SKM-1 treated with dmso at 0.1 percent for 144 hours (cell line): Measurements from ENCODE around the gene IL1B.
A peak's percentile ranks its signal among the peaks of the same experiment; 100 is the strongest.

Experiments
- DNase-seq: peaks from one replicate; lab custom pipeline; 2025; ENCODE audit not compliant: unreplicated experiment; lab: John Stamatoyannopoulos, UW

IL1B gene

DNA sequence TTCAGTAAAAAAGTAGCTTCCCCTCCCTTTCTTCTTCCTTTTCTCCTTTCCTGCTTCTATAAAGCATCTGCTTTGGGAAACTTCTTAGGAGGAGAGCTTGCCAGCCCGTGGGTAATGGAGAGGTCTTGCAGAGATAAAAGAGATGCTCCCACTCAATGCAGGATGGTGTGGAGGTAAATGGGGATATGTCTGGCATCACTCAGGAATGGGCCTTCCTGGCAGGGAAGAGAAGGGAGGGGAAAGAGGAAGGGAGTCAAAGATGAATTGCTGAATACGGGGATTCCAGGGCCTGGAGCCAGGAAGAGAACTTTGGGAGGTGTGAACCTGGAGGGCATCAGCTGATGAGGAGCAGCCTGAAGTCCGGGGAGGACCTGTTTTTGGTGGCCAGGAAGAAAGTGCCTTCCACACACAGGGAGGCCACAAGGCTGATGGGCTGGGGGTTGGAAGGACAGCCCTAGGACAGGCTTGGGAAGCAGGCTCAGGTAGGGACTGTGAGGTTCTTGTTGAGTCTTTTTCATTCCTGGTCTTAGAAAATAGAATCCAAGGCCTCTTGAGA is 25.2 kb downstream of the IL1B start:
- no peak for DNase-seq

DNA sequence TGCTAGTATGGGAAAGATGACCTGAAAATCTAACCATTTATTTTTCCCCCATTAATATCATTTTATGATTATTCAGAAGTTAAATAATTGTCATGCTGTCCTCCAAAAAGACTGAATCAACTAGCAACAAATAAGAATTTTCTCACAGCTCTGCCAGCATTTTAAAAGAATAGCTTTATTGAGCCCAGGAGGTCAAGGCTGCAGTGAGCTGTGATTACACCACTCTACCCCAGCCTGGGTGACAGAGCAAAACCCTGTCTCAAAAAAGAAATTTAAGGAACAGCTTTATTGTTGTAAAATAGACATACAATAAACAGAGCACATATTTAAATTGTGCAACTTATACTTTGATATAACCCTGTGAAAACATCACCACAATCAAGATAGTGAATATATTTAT is 27.5 kb downstream of the IL1B start:
- DNase-seq = no peak

DNA sequence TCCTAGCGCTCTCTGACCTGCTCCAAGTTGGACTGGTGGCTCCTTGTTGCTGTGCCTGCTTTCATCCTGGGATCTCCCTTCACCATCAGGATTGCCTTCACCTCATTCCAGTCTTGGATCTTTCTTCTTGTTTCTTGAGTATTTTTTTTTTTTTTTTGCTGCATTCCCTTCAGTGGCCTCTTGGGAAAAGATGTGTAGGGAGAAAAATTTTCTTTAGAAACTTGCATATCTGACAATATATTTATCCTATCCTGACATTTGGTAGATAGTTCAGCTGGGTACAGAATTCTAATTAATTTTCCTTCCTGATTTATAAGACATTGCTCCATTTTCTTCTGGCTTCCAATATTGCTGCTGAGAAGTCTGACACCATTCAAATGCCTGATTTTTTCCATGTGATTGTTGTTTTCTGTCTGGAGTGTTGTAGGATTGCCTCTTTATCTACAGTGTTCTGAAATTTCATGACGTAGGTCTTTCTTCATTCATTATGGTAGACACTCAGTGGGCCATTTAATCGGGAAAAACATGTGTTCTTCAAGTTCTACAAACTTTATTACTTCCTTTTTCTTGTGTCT is 29.3 kb downstream of the IL1B start:
- DNase-seq = no peak

DNA sequence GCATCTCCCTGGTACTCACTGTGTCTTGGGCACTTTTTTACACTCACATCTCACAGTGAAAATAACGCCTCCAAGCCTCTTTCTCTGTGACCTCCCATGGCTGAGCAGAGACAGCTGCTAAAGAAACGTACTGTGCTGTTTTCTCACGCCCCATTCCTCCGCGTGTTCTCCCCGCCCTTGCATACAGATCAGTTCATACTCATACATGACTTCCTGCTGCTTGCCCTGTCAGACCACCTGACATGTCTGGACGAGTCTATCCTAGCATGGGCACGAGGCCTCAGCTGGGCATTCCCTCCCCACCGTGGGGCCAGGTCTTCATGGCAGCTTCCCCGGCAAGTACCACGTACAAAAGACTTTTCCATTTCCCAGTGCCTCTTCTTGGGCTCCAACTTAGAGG is 31.0 kb downstream of the IL1B start:
- no peak for DNase-seq

DNA sequence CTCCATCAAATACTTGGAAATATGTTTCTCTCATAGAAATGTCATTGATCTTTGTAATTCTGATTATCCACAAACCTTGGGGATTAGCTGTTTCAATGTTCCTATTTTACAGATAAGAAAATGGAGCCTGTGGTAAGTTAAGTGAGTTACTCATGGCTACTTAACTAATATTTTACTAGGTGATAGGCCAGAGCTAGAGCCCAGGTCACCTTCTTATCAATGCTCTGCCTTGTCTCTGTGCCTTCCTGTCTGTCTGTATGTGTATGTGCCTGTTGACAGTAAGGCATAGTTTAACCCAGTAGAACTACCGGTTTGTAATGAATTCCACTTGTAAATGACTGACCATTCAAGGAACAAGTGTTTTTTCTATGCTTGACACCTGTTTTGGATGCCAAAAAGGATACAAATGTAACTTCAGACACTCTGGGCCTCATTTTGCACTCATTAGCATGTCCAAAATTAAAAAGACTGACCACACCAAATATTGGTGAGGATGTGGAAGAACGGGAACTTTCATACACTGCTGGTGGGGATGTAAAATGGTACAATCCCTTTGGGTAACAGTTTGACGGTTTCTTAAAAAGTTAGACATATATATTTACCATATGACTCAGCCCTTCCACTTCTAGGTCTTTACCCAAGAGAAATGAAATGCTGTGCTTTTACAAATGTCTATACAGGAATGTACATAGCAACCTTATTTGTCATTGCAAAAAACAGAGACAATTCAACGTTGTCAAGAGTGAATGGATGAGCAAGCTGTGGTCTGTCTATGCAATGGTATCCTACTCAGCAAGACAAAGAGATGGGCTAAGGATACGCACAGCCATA is 32.7 kb downstream of the IL1B start:
- DNase-seq = no peak

DNA sequence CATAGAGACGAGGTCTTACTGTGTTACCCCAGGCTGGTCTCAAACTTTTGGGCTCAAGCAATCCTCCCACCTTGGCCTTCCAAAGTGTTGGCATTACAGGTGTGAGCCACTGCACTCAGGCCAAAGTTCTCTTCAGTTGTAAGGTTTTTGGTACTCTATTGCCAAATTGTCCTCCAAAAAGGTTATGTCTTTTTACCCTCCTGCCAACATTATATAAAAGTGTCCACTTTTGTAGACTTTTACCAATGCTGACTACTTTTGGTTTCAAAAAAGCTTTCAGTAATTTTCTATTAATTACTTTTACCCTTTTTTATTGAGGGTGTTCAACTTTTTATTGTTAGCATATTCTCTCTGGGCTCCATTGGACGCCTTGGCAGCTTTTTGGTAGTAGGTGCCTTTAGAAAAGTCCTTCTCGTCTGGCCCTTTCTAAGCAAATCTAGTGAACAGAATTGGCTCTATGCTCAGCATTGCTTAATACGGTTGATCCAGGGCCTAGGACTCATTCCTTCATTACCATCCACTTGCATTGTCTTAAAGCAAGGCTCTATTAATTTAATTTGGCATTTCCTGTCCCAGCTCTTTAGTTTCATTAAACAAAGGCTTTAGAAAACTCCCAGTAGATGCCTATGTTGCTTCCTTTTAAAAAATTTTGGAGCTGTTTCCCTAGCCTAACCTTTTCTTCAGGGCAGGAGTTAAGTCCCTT is 35.5 kb downstream of the IL1B start:
- DNase-seq = no peak

DNA sequence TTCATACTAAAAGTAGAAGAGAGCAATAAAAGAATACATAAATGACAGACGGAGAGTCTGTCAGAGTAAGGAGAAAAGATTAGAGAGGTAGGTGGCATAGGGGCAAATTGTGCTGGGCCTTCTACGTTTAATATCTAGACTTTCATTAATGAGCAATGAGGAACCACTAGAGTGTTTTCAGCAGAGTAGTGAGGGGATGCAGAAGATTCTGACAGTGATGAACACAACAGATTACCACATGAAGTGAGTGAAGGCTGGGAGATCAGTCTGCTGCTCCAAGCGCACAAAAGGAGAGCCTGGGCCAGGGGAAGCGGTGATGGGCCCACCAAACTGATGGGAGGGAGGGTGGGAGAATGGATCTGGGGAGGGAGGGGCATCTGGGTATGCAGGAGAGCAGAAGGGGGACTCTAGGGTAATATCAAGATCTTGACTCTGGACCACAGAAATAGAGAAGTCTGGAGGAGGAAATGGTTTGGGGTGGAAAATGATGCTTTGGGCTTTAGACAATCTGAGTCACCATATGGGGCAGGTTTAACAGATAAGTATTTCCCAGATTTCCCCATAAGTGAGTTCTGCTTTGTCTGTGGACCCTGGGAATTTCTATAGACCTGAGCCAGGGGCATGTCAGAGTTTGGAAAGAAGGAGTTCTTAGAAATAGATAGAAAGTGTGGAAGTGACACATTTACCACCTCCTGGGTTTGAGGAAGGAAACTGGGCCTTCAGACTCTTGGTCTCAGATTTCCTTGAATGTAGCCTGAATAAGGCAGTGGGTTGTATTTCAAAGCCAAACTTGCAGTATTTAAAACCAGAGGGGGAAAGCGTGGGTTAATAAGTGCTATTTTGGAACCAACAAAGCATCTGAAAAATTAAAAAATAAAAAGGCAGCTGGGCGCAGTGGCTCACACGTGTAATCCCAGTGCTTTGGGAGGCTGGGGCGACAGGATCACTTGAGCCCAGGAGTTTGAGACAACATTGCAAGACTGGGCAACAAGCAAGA is 37.3 kb downstream of the IL1B start:
- peak; percentile 73 for DNase-seq

DNA sequence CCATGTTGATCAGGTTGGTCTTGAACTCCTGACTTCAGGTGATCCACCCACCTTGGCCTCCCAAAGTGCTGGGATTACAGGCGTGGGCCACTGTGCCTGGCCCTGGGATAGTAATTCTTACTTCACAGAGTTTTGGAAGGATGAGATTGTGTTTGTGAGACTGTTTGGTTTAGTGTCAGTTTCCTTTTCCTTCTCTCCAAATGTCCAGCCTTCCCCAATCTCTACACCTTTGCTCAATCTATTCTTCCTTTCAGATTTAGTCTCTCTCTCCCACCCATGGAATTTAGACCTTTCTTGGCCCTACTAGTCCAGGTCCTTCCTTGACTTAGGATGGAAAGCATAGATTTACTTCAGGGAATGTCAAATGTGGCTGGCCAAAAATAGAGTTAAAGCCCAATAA is 40.1 kb downstream of the IL1B start:
- no peak for DNase-seq

DNA sequence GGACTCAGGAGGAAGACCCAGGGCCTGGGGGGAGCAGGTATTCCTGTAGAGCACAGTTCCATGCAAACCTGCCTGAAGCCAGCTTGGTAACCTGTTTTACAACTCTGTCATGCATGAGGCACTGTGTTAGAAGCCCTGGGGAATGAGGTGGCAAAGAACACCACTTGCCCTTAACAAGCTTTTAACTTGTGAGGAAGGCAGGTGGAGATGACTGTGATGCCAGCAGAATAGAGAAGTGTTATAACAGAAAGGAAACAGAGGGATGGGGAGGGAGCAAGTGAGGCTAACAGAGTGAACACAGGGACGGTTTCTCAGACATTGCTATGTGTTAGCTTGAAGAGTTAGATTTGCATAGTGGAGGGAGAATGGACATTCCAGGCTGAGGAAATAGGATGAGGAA is 40.8 kb downstream of the IL1B start:
- DNase-seq = peak; percentile 63

DNA sequence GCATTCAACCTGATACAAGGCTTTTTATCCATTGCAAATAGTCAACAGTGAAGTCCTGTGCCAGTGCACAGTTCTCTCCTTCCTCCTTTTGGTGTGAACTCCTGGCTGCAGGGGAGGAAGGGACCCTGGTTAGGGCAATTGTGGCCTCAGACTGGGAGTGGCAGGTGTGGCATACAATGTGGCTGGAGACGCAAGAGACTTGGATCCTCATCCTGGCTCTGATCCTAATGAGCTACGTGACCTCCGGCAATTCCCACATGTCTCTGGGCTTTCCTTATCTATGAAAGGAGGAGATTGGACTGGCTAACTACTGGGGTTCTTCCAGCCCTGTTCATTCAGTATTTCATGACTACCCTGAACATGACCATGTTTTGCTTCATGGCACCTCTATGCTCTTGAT is 41.7 kb downstream of the IL1B start:
- peak; percentile 22 for DNase-seq

DNA sequence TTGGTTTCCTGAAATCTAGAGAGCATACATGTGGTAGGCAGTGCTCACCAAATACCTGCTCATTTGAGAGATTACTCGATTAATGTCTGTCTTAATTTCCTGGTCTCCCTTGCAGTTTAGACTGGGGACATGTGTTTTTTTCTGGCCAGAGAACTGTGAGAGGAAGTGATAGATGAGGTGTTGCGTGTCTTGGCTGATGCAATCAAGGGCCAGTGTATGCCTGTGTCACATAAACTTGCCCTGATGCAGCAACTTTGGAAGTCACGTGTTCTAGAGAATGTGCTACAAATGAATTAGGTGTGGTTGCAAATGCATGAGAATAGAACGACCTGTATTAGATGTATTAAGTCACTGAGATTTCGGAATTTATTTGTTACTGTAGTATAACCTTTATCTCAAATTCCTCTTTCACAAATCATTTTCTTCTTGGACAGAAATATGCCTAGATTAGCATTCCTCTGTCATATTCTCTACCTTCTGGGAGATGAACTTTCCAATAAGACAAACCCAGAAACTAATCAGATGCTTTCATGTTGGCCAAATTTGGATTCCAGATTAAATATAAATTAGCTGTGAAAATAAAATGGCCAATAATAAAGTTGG is 42.3 kb downstream of the IL1B start:
- DNase-seq = peak; percentile 96

DNA sequence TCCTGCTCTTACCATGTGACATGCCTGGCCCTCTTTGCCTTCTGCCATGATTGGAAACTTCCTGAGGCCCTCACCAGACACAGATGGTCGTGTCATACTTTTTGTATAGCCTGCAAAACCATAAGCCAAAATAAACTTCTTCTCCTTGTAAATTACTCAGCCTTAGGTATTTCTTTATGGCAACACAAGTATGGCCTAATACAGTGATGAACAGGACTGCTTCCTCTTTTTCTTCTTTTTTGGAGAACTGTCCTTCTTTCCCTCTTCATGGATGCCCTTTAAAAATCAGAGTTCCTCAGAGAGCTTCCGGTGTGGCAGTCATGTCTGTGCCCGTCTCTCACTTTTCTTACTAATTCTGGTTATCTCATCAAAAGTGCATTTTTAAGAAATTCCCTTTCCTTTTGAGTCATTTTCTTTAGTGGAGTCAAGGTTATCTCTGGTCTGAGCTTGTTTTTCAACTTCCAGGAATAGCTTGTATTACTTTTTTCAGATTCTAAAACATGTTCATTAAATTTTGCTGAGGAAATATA is 43.1 kb downstream of the IL1B start:
- peak; percentile 91 for DNase-seq

DNA sequence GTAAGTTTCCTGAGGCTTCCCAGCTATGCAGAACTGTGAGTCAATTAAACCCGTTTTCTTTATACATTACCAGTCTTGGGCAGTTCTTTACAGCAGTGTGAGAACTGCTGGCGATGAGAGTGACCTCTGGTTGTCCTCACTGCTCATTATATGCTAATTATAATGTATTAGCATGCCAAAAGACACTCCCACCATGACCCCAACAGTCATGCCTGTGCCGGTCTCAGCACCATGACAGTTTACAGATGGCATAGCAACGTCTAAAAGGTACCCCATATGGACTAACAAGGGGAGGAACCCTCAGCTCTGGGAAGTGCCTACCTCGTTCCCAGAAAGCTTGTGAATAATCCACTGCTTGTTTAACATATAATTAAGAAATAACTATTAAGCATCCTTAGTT is 44.2 kb downstream of the IL1B start:
- no peak for DNase-seq

DNA sequence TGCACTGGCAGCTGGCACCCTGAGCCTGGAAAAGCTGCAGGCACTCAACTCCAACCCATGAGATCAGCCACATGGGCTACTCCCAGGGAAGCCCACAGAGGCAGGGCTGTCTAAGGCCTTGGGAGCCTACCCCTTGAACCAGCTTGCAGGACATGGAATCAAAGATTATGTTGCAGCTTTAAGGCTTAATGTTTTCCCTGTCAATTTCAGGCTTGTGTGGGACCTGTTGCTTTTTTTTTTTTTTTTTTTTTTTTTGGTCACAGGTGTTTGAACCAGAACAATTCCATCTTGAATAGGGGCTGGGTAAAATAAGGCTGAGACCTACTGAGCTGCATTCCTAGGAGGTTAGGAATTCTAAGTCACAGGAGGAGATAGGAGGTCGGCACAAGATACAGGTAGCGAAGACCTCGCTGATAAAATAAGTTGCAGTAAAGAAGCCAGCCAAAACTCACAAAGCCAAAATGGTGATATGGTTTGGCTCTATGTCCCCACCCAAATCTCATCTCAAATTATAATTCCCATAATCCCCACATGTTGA is 44.8 kb downstream of the IL1B start:
- no peak for DNase-seq

DNA sequence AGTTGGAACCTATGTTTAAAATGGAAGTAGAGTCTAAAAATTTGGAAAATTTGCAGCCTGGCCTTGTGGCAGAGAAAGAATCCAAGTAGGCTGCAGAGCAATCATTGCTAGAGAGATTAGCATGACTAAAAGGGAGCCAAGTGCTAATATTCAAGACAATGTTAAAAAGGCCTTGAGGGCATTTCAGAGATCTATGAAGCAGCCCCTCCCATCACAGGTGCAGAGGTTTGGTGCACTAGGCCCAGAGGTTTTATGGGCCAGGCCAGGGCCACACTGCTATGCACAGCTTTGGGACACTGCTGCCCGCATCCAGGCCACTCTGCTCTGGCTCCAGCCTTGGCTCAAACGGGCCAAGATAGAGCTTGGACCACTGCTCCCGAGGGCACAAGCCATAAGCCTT is 45.6 kb downstream of the IL1B start:
- DNase-seq = no peak

DNA sequence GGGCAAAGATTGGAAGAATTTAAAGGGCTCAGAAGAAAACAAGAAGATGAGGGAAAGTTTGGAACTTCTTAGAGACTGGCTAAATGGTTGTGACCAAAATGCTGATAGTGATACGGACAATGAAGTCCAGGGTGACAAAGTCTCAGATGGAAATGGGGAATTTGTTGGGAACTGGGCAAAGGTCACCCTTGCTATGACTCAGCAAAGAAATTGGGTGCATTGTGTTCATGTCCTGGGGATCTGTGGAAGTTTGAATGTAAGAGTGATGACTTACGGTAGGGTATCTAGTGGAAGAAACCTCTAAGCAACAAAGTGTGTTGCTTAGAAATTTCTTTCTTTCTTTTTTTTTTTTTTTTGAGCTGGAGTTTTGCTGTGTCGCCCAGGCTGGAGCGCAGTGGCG is 46.3 kb downstream of the IL1B start:
- no peak for DNase-seq

DNA sequence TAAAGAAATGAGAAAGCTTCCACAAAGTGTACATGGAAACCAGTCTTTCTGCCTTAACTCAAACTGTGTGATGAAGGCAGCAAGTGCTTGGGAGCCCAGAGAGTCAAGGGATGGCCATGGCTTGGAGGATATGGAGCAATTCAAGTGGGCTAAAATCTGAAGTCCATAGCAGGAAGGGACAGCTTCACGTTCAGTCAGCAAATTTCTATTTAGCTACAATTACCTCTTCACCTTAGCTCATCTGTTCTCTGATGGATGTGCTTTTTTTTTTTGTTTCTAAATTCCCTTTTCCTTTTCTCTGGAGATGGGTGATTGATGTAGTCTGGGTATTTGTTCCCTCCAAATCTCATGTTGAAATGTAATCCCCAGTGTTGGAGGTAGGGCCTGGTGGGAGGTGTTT is 47.4 kb downstream of the IL1B start:
- no peak for DNase-seq

DNA sequence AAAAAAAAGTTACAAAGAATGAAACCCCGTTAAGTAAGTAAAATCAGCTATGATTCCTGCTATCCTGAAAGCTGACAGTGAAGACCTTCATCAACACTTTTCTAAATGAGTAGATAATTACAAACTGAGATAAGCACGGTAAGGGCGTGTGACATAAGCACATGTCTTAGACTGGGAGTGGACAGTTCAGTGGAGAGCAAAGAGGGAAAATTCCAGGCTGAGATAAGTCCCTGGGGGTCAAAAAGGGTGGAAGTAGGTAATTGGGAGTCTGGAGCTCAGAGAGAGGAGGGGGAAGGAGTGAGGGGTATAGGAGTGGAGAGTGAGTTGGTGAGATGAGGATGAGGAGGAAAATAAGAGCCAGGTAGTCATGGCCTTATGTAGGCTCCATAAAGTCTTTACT is 47.9 kb downstream of the IL1B start:
- DNase-seq = no peak

DNA sequence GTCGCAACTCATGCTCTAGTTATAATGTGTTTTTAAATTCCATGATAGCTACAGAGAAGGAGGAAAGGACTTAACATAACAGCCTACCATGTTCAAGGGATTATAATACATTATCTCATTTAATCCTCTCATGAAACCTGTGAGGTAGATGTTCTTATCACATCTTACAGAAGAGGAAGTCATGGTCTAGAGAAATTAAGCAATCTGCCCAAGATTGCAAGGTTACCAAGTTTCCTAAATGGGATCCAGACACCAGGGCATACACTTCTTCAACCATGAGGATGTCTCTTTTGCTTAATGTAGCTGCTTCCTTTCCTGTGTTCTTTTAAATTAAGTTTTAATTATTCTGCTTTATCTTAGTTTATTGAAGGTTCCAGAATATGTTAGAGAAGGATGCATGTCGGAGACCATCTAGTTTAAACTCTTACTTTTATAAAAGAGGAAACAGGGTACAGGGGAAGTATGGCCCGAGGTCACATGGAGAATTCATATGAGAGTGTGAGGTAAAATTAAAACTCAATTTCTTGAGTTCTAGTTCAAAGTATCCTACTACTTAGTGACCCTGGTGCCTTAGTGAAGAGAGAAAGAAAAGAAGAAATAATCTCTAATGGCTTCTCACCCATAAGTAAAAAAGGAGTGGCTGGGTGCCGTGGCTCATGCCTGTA is 48.7 kb downstream of the IL1B start:
- peak; percentile 91 for DNase-seq
